A549 treated with RU486 at 1 μM for 4 hours (cell line): ENCODE results near the gene PTPN3. TPM values are rescaled to one million over a fixed set of nuclear protein-coding genes. Genes with fewer than 3 reads are reported as not detected.

Source experiments
- total RNA-seq: library from RNA; stranded (reverse); fragments of 200-300 nt; extraction: Qiagen RNA extraction; gene quantifications from 5 replicates; pipeline ENCODE4 v1.2.3, GENCODE V29; 2022; ENCODE audit warnings: low read depth

Gene PTPN3
- 13.6 to 20.8 TPM (median 15.0 TPM) in 5 replicates for total RNA-seq

DNA sequence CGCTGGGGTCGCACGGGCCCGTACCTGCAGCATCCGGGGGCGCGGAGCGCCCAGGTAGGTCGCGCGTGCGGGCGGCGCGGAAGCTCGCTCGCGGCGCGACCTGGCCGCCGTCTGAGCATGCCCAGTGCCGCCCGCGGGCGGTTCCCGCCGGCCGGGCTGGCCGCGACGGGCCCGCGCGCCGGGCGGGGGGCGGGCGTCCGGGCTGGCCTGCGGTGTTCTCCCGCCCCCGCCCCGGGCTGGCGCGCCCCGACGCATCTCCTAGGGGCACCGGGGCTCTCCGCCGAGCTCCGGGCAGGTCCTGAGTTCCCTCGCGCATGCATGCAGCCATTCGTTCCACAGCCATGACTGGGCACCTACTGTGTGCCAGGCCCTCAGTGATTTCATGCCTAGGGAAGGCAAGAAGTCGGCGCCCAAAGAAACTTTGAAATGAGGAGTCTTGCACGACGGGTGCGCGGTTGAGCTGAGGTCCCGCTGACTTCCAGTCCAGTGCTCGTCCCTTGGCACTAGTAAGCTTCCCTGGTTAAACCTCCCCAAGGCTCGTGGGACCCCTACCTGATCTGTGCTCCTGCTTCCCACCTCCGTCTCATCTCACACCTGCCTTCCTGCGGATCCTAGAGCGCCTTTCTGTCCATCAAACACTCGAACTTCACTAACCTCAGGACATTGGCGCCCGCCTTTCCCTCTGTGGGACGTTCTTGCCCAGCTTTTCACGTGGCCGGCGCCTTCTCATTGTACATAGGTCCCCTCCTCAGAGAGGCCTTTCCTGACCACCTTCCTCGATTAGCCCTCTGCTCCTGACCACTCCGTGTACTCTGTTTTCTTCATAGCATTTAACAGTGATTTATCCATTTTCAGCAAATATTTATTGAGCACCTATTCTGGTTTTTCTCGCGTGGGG lies at the start of gene PTPN3:
TSS of gene PTPN3 (minus strand) at position 113 of the 898 bp plus-strand sequence. CDS start 34,873 bp downstream, outside the sequence.

Other genes with a start within 250 kb of the PTPN3 start
- 7.4 to 11.4 TPM (median 10.8 TPM) in 5 replicates for gene EPB41L4B, start 177.2 kb downstream of the PTPN3 start, total RNA-seq